MCF 10A (cell line): ENCODE data around the gene BICD2. TPM values are rescaled to one million over a fixed set of nuclear protein-coding genes. Genes with fewer than 3 reads are reported as not detected.
A peak's percentile ranks its signal among the peaks of the same experiment; 100 is the strongest.

Experiments
- BruUV-seq: library from RNA; stranded (reverse); fragments of 400-500 nt; replicated peaks from 2 replicates; lab custom pipeline; 2021; lab: Mats Ljungman, UMichigan
- CTCF ChIA-PET: fragments of 300-600 bp; sonication (Branson Sonifier 250); formaldehyde crosslinking; extraction: SDS; loops from one replicate; lab custom pipeline; 2021; ENCODE audit warnings: antibody characterized with exemption, inconsistent platforms; lab: Yijun Ruan, JAX
- POLR2A ChIA-PET: fragments of 300-600, 350-650 bp; sonication (Branson Sonifier 250); formaldehyde crosslinking; extraction: SDS; loops from one replicate; lab custom pipeline; 2020; ENCODE audit warnings: antibody characterized with exemption, inconsistent platforms; lab: Yijun Ruan, JAX
- DNase-seq: peaks from one replicate; pipeline ENCODE4 v3.0.0-alpha.2; 2018; ENCODE audit not compliant: unreplicated experiment
- H3K27ac Mint-ChIP-seq: one replicate; pipeline ENCODE4 v1.8.0; 2022; ENCODE audit warnings: mild to moderate bottlenecking, low read depth, mixed read lengths; ENCODE audit not compliant: unreplicated experiment
- H3K27me3 Mint-ChIP-seq: one replicate; pipeline ENCODE4 v1.8.0; 2022; ENCODE audit warnings: mixed read lengths; ENCODE audit not compliant: insufficient read depth, unreplicated experiment
- H3K36me3 Mint-ChIP-seq: one replicate; pipeline ENCODE4 v1.8.0; 2022; ENCODE audit warnings: mild to moderate bottlenecking, moderate library complexity, mixed read lengths; ENCODE audit not compliant: insufficient read depth, unreplicated experiment
- H3K4me1 Mint-ChIP-seq: one replicate; pipeline ENCODE4 v1.8.0; 2022; ENCODE audit warnings: mixed read lengths; ENCODE audit not compliant: insufficient read depth, unreplicated experiment
- H3K4me3 Mint-ChIP-seq: one replicate; pipeline ENCODE4 v1.8.0; 2022; ENCODE audit warnings: mild to moderate bottlenecking, moderate library complexity, mixed read lengths; ENCODE audit not compliant: unreplicated experiment
- H3K9me3 Mint-ChIP-seq: one replicate; pipeline ENCODE4 v1.8.0; 2022; ENCODE audit warnings: mixed read lengths; ENCODE audit not compliant: unreplicated experiment
- CTCF ChIP-seq: fragments of 200-600 bp; IDR thresholded peaks from one replicate; pipeline ENCODE4 v1.8.0; 2022; ENCODE audit warnings: antibody characterized with exemption, mild to moderate bottlenecking; ENCODE audit not compliant: unreplicated experiment
- intact Hi-C: fragments of 100-400 bp; cut with micrococcal nuclease; formaldehyde crosslinking; loops from 2 replicates; pipeline ENCODE4 v1.14.1; 2022
- total RNA-seq: library from RNA; stranded (reverse); gene quantifications from 2 replicates; pipeline ENCODE4 v1.2.3, GENCODE V29; 2022

BICD2 gene
- total RNA-seq, 1 experiment from 2014 or later: 23.5 TPM

DNA sequence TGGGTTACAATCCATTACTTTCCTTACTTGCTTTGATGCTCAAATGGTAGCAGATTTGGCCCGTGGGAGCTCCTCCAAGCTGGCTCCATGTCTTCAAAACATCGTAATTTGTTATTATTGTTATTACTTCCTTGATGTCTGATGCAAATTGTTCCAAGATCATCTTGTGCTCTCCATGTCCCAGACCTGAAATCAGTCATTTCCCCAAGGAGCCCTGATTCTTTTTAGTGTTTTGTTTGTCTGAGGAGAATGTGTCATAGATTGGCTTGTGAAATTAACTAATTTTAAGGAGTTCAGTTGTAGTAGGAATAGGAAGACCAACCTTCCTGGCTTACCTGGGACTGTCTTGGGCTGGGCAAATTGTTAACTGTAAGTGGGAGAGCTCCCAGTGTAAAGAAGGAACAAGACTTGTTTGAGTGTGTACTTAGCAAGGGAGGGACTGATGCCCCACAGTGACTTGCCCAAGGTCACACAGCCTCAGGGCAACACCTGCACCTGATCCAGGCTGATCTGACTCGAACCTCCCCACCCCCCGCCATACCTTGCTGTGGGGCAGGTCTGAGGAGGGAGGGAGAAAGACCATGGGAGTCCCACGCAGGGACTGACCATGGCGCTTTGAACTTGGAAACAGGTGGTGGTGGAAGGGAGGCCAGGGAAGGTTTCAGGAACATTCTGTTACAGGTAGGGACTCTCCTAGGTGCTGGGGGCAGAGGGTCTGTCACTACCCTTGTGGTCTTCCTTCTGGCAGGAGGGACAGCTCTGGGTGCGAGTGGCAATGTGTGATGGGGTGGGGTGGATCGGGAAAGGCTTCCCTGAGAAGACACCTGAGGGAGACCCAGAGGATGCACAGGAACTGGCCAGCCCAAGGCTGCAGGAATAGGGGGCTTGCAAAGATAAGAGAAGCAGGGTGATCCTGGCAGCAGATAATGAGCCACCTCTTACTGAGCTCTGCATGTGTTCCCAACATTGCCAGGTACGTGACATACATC is 2.7 kb upstream of the BICD2 start:
- H3K4me1 Mint-ChIP-seq: peaks cover 33% of the 10 kb centered on the region
- POLR2A ChIA-PET: interaction anchor here (1.0 kb wide), 1 partner anchor 97 kb away, joined by 4 read pairs; the partner anchor contains the start of gene IPPK
- no TSS peak for BruUV-seq
- no peaks in the 10 kb centered on the region for H3K27me3 Mint-ChIP-seq
- DNase-seq: no peak
- intact Hi-C loops: loop anchor here (10.0 kb wide), 1 partner anchor 93 kb away; the partner anchor contains the start of gene IPPK
- no peaks in the 10 kb centered on the region for H3K36me3 Mint-ChIP-seq
- H3K9me3 Mint-ChIP-seq: no peaks in the 10 kb centered on the region
- H3K27ac Mint-ChIP-seq: peak overlapping the region; percentile 38
- CTCF ChIA-PET: interaction anchor here (0.8 to 3.0 kb wide), 7 partner anchors 9 to 96 kb away, joined by 3 to 12 read pairs (median 4); no protein-coding TSS in a partner anchor
- peak overlapping the region; percentile 49 for H3K4me3 Mint-ChIP-seq
- TF ChIP-seq CTCF: no peak

DNA sequence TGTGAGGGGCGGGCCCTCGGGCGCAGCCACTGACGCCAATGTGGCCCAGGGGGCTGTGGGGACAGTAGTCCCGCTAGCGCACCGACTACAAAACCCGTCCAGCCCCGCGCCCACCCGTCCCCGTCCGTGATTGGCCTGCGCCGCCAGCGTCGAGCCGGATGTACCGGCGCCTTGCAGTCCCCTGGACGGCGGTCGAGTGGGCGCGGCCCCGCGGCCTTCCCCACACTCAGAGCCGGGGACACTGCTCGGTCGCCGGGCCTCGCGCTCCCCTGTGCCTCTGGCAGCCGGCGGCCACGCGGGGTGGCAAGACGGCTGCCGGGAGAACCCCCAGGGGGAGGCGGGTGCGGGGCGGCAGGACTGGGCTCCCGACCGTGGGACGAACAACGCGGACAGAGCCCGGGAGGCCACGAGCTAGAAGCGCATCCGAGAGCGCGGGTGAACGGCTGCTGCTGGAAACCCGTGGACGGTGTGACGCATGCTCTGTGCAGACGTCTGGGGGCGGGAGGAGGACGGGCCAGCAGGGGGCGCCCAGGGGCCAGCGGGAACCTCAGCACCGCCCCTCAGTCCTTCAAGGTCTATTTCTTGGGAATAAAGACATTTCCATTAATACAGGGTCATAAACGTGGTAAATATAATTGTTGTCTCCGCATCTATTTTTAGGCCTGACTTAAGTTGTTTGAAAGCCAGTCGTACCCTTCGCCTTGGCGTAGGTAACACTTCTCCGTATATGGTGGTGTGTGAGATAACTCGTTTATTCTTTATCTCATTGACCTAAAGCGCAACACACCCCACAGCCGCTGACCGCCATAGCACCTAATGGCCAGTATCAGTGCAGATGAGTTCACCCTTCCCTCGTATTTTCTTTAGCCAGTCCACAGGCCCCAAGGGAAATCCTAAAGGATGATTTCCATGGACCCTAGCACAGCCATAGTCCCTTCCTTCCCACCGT is 629 bp upstream of the BICD2 start:
- Mint-ChIP-seq H3K27me3 (no peaks in the 10 kb centered on the region), H3K4me3 (peak overlapping the region; percentile 85), H3K36me3 (no peaks in the 10 kb centered on the region), H3K9me3 (no peaks in the 10 kb centered on the region), H3K27ac (peak overlapping the region; percentile 29), H3K4me1 (peaks cover 52% of the 10 kb centered on the region)
- intact Hi-C loops: loop anchor here (1.0 to 10.0 kb wide), 3 partner anchors 25 to 90 kb away; partner anchors contain the start of gene IPPK
- ChIA-PET CTCF (interaction anchor here (0.6 to 2.1 kb wide), 13 partner anchors 9 to 1952 kb away, joined by 3 to 11 read pairs (median 4); no protein-coding TSS in a partner anchor), POLR2A (interaction anchor here (0.6 to 3.4 kb wide), 9 partner anchors 9 to 442 kb away, joined by 3 to 34 read pairs (median 4); partner anchors contain the start of genes CENPP and IPPK)
- DNase-seq: peak; percentile 97
- peak; percentile 96 for TF ChIP-seq CTCF
- BruUV-seq: TSS peak; percentile 89

DNA sequence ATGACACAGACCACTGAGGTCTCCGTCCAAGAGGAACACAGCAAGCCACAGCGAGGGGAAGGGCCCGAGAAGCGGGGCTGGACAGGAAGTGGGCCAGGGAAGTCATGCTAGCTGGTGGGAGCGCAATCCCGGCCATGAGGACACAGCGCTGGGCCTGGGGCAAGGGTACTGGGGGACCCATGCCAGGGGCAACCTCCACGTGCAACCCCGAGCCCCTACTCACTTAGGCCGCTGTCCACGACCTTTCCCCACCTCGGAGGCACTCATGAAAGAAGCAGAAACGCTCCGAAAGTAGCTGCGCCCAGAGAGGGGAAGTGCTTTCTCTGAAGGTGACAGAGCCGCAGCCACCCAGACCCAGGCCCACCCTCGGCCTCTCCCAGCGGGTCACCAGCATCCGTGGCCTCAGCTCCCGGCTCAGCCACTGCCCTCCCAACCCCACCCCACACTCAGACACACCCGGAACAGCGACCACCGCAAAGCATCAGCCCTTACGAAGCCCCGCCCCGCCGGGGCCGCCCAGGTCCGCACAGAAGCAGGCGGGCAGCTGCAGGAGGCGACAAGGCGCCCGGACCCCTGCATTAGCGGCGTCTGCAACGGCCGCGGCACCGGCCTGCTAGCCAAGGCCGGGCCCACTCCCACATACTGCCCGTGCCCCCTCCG is 782 bp downstream of the BICD2 start:
- DNase-seq: no peak
- ChIA-PET POLR2A (interaction anchor here (0.7 to 3.4 kb wide), 11 partner anchors 11 to 438 kb away, joined by 3 to 34 read pairs (median 4); partner anchors contain the start of genes CENPP and IPPK), CTCF (interaction anchor here (0.6 to 2.1 kb wide), 6 partner anchors 27 to 48 kb away, joined by 3 to 11 read pairs (median 4); no protein-coding TSS in a partner anchor)
- BruUV-seq: no TSS peak
- TF ChIP-seq CTCF: no peak
- intact Hi-C loops: loop anchor here (10.0 kb wide), 1 partner anchor 89 kb away; the partner anchor contains the start of gene IPPK
- Mint-ChIP-seq H3K4me3 (peak overlapping the region; percentile 85), H3K4me1 (peaks cover 49% of the 10 kb centered on the region), H3K36me3 (no peaks in the 10 kb centered on the region), H3K9me3 (no peaks in the 10 kb centered on the region), H3K27me3 (no peaks in the 10 kb centered on the region), H3K27ac (peak overlapping the region; percentile 84)
